Measurements from ENCODE around the gene FAM229A. TPM values are rescaled to one million over a fixed set of nuclear protein-coding genes. Genes with fewer than 3 reads are reported as not detected.
A peak's percentile ranks its signal among the peaks of the same experiment; 100 is the strongest.
"Not testable (repeated sequence)": the region's sequence is repeated elsewhere in the genome, so short reads cannot be mapped to it uniquely, and the experiment has no call there.

FAM229A gene
- 1.5 and 1.9 TPM in 2 replicates for total RNA-seq

GRCh38 chr1:32362474-32363313, at the start of gene FAM229A, which contains the start of gene TSSK3:
TSS of gene FAM229A (minus strand) at chr1:32362485. CDS start at chr1:32362091, 394 bp downstream.
TSS of gene TSSK3 (plus strand) at chr1:32362539. CDS start at chr1:32362702, 163 bp downstream.
- no peak for DNase-seq (ENCODE audit: low read depth)

- no peak for DNase-seq (ENCODE audit: low read depth)
Observed at GRCh38 chr1:32411261-32411660, 49.0 kb upstream of the FAM229A start.

- peak; percentile 56 for DNase-seq (ENCODE audit: low read depth)
Observed at GRCh38 chr1:32406629-32407111, 44.4 kb upstream of the FAM229A start.

GRCh38 chr1:32405672-32406467, 43.6 kb upstream of the FAM229A start:
- DNase-seq (ENCODE audit: low read depth), result peak; percentile 4

GRCh38 chr1:32404946-32405345, 42.7 kb upstream of the FAM229A start:
- DNase-seq (ENCODE audit: low read depth), result no peak

GRCh38 chr1:32400876-32401631, 38.8 kb upstream of the FAM229A start:
- DNase-seq (ENCODE audit: low read depth), result peak; percentile 57

- no peak for DNase-seq (ENCODE audit: low read depth)
Observed at GRCh38 chr1:32399843-32400242, 37.6 kb upstream of the FAM229A start.

- peak; percentile 17 for DNase-seq (ENCODE audit: low read depth)
Observed at GRCh38 chr1:32398401-32398800, 36.1 kb upstream of the FAM229A start.

GRCh38 chr1:32396524-32396923, 34.2 kb upstream of the FAM229A start:
- not testable (repeated sequence) for DNase-seq (ENCODE audit: low read depth)

- DNase-seq (ENCODE audit: low read depth), result no peak
Observed at GRCh38 chr1:32394890-32395432, 32.7 kb upstream of the FAM229A start.

- peak; percentile 96 for DNase-seq (ENCODE audit: low read depth)
Observed at GRCh38 chr1:32394141-32394889, 32.0 kb upstream of the FAM229A start, which contains the start of gene BSDC1. TSS of gene BSDC1 (minus strand) at chr1:32394441. CDS start at chr1:32394414, 27 bp downstream.

GRCh38 chr1:32393832-32394140, 31.5 kb upstream of the FAM229A start:
- peak; percentile 7 for DNase-seq (ENCODE audit: low read depth)

GRCh38 chr1:32393136-32393535, 30.9 kb upstream of the FAM229A start:
- no peak for DNase-seq (ENCODE audit: low read depth)

GRCh38 chr1:32392325-32392724, 30.0 kb upstream of the FAM229A start:
- DNase-seq (ENCODE audit: low read depth), result no peak

- DNase-seq (ENCODE audit: low read depth), result no peak
Observed at GRCh38 chr1:32390904-32391870, 28.9 kb upstream of the FAM229A start.

GRCh38 chr1:32388641-32389040, 26.4 kb upstream of the FAM229A start:
- no peak for DNase-seq (ENCODE audit: low read depth)

- DNase-seq (ENCODE audit: low read depth), result no peak
Observed at GRCh38 chr1:32386676-32387392, 24.5 kb upstream of the FAM229A start.

- no peak for DNase-seq (ENCODE audit: low read depth)
Observed at GRCh38 chr1:32380057-32380456, 17.8 kb upstream of the FAM229A start.

All from renal cortical epithelial cell (primary cell).